ENCODE results near the gene ZYG11B. TPM values are rescaled to one million over a fixed set of nuclear protein-coding genes. Genes with fewer than 3 reads are reported as not detected.

Gene ZYG11B
- total and polyA plus RNA-seq, 2 of the 13 experiments (the other 11 are each of a cell fraction or from before 2014, with no cell fraction given), result 6.9 to 17.9 TPM

DNA sequence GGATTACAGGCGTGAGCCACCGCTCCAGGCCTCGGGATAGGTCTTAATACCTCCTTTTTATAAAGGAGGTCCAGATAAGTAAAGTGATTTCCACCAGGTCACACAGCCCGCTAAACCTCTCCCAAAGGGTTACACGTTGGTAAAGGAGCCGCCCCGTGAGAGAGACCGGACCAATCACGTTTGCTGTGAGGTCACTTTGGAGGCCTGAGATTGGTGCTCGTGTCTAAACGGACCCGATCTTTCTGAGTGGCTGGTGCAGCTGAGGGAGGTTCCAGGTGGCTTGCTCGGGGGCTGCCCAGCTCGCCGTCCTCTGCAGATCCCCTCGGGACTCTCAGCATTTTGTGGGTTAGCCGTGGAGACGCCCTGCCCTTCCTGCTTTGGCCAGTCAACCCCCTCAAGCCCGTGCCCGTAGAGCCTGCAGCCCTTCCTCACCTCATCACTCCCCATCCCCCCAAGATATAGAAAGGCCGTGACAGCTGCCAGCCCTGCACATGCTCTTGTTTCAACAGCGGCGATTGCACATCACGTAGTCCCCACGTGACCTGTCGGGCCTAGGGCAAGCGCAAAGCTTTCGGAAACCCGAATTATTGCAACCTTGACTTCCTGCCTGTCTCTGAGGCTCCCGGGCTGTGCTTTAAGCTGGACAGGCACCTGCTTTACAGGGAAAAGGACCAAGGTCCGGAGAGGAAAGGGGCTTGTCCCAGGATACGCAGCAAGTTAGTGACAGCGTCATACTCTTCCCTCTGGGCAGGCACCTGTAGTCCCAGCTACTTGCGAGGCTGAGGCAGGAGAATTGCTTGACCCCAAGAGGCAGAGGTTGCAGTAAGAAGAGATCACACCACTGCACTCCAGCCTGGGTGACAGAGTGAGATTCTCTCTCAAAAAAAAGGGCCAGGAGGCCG, 23.1 kb upstream of the ZYG11B start (continued):
- TF ChIP-seq, protein P1, sequence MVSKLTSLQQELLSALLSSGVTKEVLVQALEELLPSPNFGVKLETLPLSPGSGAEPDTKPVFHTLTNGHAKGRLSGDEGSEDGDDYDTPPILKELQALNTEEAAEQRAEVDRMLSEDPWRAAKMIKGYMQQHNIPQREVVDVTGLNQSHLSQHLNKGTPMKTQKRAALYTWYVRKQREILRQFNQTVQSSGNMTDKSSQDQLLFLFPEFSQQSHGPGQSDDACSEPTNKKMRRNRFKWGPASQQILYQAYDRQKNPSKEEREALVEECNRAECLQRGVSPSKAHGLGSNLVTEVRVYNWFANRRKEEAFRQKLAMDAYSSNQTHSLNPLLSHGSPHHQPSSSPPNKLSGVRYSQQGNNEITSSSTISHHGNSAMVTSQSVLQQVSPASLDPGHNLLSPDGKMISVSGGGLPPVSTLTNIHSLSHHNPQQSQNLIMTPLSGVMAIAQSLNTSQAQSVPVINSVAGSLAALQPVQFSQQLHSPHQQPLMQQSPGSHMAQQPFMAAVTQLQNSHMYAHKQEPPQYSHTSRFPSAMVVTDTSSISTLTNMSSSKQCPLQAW (CRISPR knock-in tag; IDR thresholded peaks at IDR 0.05), result peak; percentile 97
- no peak for TF ChIP-seq MTF1 (CRISPR knock-in tag; IDR thresholded peaks at IDR 0.05)
- no peak; the same call in 1 of the 2 replicates for TF ChIP-seq ZNF263 (CRISPR knock-in tag; IDR thresholded peaks at IDR 0.05)
- TF ChIP-seq RAD21 (CRISPR knock-in tag; IDR thresholded peaks at IDR 0.05), result no peak; the same call in 1 of the 2 replicates
- peak; percentile 96 for TF ChIP-seq SAP130 (CRISPR knock-in tag; IDR thresholded peaks at IDR 0.05; ENCODE audit: low read depth)
- TF ChIP-seq ZSCAN30 (CRISPR knock-in tag; IDR thresholded peaks at IDR 0.05), result peak; percentile 73; the same call in 1 of the 2 replicates
- no peak for TF ChIP-seq ZNF296 (CRISPR knock-in tag; conservative IDR thresholded peaks at IDR 0.05)
- peak; percentile 91; the same call in 1 of the 2 replicates for TF ChIP-seq SNAPC2 (CRISPR knock-in tag; IDR thresholded peaks at IDR 0.05)
- TF ChIP-seq TMF1 (CRISPR knock-in tag; IDR thresholded peaks at IDR 0.05; ENCODE audit: low read depth), result peak; percentile 47; the same call in 1 of the 2 replicates
- no peak for TF ChIP-seq ZNF841 (CRISPR knock-in tag; IDR thresholded peaks at IDR 0.05; ENCODE audit: borderline replicate concordance)
- TF ChIP-seq, protein P2, sequence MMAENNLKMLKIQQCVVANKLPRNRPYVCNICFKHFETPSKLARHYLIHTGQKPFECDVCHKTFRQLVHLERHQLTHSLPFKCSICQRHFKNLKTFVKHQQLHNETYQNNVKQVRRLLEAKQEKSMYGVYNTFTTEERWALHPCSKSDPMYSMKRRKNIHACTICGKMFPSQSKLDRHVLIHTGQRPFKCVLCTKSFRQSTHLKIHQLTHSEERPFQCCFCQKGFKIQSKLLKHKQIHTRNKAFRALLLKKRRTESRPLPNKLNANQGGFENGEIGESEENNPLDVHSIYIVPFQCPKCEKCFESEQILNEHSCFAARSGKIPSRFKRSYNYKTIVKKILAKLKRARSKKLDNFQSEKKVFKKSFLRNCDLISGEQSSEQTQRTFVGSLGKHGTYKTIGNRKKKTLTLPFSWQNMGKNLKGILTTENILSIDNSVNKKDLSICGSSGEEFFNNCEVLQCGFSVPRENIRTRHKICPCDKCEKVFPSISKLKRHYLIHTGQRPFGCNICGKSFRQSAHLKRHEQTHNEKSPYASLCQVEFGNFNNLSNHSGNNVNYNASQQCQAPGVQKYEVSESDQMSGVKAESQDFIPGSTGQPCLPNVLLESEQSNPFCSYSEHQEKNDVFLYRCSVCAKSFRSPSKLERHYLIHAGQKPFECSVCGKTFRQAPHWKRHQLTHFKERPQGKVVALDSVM (CRISPR knock-in tag; IDR thresholded peaks at IDR 0.05), result peak; percentile 84
- no peak for TF ChIP-seq ZSCAN22 (CRISPR knock-in tag; IDR thresholded peaks at IDR 0.05)
- no peak for TF ChIP-seq IKZF1 (IDR thresholded peaks at IDR 0.05)
- TF ChIP-seq, protein P3, sequence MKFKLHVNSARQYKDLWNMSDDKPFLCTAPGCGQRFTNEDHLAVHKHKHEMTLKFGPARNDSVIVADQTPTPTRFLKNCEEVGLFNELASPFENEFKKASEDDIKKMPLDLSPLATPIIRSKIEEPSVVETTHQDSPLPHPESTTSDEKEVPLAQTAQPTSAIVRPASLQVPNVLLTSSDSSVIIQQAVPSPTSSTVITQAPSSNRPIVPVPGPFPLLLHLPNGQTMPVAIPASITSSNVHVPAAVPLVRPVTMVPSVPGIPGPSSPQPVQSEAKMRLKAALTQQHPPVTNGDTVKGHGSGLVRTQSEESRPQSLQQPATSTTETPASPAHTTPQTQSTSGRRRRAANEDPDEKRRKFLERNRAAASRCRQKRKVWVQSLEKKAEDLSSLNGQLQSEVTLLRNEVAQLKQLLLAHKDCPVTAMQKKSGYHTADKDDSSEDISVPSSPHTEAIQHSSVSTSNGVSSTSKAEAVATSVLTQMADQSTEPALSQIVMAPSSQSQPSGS (CRISPR knock-in tag; IDR thresholded peaks at IDR 0.05), result peak; percentile 100
- TF ChIP-seq ZNF788 (CRISPR knock-in tag; IDR thresholded peaks at IDR 0.05; ENCODE audit: borderline replicate concordance), result peak; percentile 99
- no peak for TF ChIP-seq THYN1 (CRISPR knock-in tag; IDR thresholded peaks at IDR 0.05; ENCODE audit: borderline replicate concordance, low read depth)
- no peak for TF ChIP-seq GATA4 (IDR thresholded peaks at IDR 0.05; ENCODE audit: borderline replicate concordance, low read depth)
- TF ChIP-seq ZFP82 (CRISPR knock-in tag; IDR thresholded peaks at IDR 0.05; ENCODE audit: borderline replicate concordance), result no peak; the same call in 1 of the 2 replicates
- TF ChIP-seq TSC22D2 (CRISPR knock-in tag; IDR thresholded peaks at IDR 0.05; ENCODE audit: borderline replicate concordance), result peak; percentile 48; the same call in 1 of the 2 replicates
- TF ChIP-seq, protein P4, sequence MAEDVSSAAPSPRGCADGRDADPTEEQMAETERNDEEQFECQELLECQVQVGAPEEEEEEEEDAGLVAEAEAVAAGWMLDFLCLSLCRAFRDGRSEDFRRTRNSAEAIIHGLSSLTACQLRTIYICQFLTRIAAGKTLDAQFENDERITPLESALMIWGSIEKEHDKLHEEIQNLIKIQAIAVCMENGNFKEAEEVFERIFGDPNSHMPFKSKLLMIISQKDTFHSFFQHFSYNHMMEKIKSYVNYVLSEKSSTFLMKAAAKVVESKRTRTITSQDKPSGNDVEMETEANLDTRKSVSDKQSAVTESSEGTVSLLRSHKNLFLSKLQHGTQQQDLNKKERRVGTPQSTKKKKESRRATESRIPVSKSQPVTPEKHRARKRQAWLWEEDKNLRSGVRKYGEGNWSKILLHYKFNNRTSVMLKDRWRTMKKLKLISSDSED (CRISPR knock-in tag; IDR thresholded peaks at IDR 0.05), result no peak
- TF ChIP-seq FLYWCH1 (CRISPR knock-in tag; IDR thresholded peaks at IDR 0.05), result peak; percentile 59; the same call in 1 of the 2 replicates
- no peak for TF ChIP-seq ARNT (IDR thresholded peaks at IDR 0.05)
- TF ChIP-seq, protein P5, sequence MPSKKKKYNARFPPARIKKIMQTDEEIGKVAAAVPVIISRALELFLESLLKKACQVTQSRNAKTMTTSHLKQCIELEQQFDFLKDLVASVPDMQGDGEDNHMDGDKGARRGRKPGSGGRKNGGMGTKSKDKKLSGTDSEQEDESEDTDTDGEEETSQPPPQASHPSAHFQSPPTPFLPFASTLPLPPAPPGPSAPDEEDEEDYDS (CRISPR knock-in tag; IDR thresholded peaks at IDR 0.05), result 0 out of 2 replicates have a peak, but pooled peaks have one; percentile 24

Data from HepG2 (cell line).